Upper lobe of left lung (tissue), 4 donors: Measurements from ENCODE around the gene CHAT.

Experiments
- CTCF ChIP-seq, 6 experiments: fragments of 450-650 bp in 4 of 6; fragments of 200-600 bp in 2 of 6; sonication (generic) in 2 of 6; IDR thresholded peaks; one replicate each; pipeline ENCODE4 v1.5.1; 2016 to 2019; ENCODE audit warnings: antibody characterized with exemption in 6 of 6
- EP300 ChIP-seq, 4 donors: sonication (generic); formaldehyde crosslinking; IDR thresholded peaks; one replicate each; pipeline ENCODE4 v1.5.1; 2017; ENCODE audit warnings: antibody characterized with exemption in 4 of 4, control low read depth in 2 of 4
- POLR2A ChIP-seq, 4 donors: fragments of 450-650 bp; IDR thresholded peaks; one replicate each; pipeline ENCODE4 v1.5.1; 2016 to 2017; ENCODE audit warnings: antibody characterized with exemption in 4 of 4, mild to moderate bottlenecking in 2 of 4

GRCh38 chr10:49593564-49593875 is 20.3 kb upstream of the CHAT start:
- no peak for TF ChIP-seq CTCF (IDR thresholded peaks at IDR 0.05)
- no peak for TF ChIP-seq EP300 (IDR thresholded peaks at IDR 0.05)
- TF ChIP-seq POLR2A (IDR thresholded peaks at IDR 0.05) = no peak
